ENCODE results near the gene THNSL1.

Gene THNSL1

DNA sequence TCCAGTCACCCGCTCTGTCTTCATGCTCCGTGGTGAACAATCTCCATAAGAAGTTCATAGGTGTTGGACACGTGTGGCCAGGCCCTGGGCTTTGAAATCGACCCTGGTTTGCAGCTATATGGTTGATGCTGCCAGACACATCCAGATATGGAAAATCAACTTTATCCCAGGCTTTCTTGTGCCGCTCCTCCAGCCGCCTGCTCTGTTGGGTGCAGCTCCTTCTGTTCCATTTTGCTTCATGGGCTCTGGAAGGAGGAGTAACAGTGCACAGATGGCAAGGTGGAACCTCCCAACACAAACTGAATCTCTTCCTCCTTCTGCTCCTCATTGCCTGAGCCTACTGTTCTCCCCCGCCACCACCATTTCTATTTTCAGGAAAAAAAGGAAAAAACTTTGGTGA, 44.7 kb downstream of the THNSL1 start:
- FAIRE-seq, result no peak

DNA sequence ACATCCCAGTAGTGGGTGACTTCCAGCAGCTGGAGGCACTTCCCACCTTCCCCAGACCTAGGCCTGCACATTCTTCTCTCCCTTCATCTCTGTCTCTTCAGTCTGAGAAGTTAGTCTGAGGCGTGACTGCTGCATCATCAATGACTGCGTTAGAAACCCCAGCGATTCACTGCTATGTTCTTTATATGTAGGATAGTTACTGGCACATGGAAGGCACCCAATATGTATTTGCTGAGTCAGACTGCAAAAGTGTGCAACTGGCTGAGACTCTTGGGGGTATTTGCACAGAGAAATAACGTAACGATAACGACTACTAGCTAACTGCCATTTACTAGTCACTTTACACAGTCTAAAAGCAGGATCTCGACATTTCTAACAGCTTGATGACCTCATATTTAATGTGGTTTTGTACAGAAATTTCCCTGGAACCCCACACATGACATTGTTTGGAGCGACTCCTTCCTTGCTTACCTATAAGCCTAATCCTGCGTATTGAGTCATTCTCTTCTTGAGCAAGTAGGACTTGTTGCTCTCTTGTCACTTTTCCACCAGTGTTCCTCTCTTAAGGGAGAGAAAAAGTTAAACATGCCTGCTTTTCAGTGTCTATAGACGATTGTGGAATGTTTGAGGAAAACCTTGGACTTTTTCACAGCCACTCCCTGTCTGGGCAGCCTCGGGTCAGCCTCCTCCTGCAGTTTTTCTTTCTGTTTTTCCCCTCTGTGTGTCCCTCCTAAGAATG, 45.5 kb downstream of the THNSL1 start:
- FAIRE-seq, result no peak

DNA sequence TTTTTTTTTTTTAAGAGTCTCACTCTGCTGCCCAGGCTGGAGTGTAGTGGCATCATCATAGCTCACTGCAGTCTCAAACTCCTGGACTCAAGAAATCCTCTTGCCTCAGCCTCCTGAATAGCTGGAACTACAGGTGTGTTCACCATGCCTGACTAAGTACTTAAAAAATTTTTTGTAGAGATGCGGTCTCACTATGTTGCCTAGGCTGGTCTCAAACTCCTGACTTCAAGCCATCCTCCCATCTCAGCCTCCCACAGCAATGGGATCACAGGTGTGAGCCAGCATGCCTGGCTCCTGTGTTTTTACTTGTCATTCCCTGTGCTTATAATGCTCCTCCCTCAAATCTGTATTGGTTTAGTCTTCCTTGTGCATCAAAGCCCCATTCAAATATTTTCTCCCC, 46.7 kb downstream of the THNSL1 start:
- no peak for FAIRE-seq

DNA sequence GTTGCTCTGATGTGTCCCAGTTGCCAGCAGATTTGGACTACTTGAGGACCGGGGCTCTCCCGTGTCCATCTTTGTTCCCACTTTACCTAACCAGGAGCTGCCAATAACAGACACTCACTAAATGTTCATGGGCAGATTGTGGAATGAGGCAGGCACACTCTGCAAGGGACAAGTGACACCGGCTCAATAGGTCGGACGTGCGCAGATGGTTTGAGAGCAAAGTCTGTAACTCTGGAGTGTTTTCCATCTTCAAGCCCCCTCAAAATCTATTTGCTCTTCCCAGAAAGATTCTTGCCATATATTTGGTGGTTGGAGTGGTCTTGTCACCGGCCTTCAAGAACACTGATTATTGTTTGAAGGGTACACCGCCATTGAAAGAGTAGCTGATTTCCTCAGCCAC, 47.2 kb downstream of the THNSL1 start:
- FAIRE-seq, result no peak

DNA sequence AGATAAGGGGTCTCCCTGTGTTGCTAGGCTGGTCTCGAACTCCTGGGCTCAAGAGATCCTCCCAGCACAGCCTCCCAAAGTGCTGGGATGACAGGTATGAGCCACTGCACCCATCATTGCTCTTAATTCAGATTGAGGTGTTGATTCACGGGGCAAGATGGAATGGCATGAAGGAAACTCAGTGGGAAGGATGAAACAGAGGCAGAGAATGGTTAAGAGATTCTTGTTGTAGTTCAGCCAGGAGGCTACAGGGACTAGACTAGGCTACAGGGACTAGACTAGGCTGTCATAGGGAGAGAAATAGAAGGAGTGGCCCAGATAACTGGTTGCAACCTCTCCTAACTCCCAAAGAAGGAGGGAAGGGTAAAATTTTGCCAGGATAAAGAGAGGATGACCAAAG, 48.0 kb downstream of the THNSL1 start:
- FAIRE-seq, result no peak

DNA sequence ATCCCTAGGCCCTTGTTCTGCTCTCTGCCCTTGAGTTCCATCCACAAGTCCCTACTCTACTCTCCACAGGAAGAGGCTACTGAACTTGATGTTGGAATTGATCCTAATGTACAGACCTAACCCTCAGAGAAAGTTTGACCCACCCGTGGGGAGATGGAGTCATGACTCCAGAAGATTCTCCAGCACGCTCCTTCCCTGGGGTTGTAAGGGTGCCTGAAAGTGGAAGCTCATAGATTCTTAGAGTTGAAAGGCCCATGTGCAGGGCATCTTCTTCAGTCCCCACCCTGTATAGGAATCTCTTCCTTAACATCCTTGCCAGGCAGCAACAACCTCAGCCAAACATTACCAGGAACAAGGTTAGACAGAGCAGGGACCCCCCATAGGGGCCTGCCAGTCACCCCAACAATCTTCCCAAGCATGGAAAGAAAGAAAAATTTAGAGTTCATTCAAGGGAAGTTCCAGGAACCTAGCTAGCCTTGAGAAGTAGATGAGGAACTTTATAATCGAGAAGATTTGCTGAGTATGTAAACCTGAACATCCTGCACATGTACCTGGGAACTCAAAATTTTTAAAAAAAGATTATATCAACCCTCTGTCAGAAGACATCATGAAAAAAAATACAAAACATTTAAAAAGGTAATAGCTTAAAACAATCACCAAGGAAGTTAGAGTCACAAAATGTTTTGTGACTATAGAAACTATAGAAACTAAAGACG, 49.5 kb downstream of the THNSL1 start:
- no peak for FAIRE-seq

DNA sequence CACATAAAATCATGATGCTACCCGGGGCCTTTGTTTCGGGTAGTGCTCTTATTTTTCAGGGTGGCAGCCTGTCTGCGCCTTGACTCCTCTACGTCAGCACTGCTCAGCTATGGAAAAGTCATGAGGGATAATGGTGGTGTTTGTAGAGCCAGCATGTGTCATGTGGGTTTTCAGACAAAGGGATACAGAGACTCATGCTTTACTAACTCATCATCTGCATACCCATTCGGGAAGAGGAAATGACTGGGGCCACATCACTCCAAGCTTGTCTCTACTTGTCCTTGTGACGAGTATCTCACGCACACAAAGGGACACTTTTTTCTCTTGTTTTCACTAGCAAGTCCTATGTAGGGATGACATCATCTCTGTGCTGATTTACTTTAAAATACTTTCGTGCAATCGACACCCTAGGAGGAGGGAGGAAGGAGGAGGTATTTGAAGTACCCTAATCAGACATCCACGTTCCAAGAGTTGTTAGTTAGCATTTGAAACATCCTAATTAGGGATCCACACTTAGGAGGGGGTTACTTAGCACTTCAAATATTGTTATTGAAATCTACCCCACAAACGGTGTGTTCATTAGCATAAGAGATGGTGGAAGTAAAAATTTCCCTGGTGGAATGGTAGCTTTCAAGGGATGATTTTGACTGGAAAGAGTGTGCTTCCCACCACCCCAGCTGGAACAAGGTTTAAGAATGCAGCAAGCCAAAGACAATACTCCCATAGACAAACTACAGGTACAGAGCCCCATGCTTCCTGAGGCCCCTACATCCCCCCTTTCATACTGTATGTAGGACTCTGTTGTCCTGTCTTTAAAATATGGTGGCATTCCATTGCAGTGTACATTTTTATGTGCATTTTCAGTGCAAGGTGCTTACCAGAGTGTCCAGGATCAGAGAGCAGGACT, 52.0 kb downstream of the THNSL1 start:
- no peak for FAIRE-seq

DNA sequence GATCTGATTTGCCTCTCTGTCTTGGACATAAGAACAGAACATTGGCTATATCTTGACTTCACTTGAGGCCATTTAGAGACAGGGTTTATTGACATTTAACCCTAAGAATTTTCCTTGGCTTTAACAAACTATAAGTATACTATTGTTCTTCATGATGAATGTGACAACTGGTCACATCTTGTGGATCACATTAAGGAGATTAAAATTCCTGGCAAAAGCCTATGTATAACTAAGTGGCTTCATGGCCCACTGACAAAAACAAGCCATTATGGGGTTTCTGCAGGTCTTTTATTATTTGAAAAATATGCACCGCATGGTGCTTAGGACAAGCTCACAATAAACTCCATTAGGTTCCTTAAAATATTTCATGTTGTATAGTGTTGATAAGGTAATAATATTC, 54.8 kb downstream of the THNSL1 start:
- FAIRE-seq, result no peak

DNA sequence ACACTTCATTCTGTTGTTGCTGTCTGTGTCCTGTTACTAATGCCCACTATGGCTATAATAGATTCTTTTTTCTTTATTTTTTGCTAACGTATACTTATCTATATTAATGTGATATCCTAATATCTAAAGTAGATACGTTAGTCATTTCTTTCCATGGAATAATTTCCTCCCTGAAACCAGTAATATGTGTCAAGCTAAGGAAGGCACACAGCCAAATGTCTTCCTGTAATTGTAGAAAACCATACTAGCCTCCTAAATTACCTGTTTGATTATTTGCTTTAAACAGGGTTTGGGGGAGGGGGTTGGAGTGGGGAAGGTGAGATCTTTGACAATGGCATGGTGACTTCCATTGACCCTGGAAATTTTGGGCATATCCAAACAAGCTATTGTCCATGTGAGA, 56.4 kb downstream of the THNSL1 start:
- FAIRE-seq, result no peak

DNA sequence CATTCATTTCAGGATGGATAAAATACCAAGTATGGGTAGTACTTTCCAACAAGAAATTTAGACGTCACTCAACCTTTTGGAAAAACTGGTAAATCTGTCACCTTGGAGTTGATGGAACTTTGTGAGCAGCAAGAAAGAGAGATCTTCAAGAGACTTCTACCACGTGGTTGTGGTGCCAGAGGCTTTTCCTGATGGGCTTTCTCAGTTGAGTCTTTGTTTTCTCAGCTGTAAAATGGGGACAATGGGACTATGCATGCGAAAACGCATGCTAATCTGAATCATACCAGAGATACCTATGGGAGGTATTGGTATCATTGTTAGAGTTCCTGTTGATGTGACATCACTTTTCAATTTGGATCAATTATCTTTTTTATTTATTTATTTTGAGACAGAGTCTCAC, 59.4 kb downstream of the THNSL1 start:
- FAIRE-seq, result no peak
